Neuronal stem cell (in vitro differentiated cells): ENCODE data around the gene CISD3.

ENCODE experiments used
- DNase-seq: peaks from one replicate; pipeline ENCODE4 v3.0.0-alpha.2; 2013; ENCODE audit warnings: low spot score
- H2AFZ ChIP-seq: one replicate; pipeline ENCODE4 v1.6.1; 2013; ENCODE audit warnings: mild to moderate bottlenecking, low read length, inconsistent platforms
- H2AK5ac ChIP-seq: 2 replicates; pipeline ENCODE4 v1.6.1; 2013; ENCODE audit warnings: low read depth, mild to moderate bottlenecking, inconsistent platforms, low read length, moderate library complexity, mixed read lengths
- H2BK120ac ChIP-seq: 2 replicates; pipeline ENCODE4 v1.6.1; 2013; ENCODE audit warnings: low read depth, mild to moderate bottlenecking, inconsistent platforms, low read length, moderate library complexity, mixed read lengths
- H2BK12ac ChIP-seq: one replicate; pipeline ENCODE4 v1.6.1; 2013; ENCODE audit warnings: low read length, inconsistent platforms
- H2BK15ac ChIP-seq: 2 replicates; pipeline ENCODE4 v1.6.1; 2013; ENCODE audit warnings: mild to moderate bottlenecking, low read length, inconsistent platforms, mixed read lengths
- H2BK5ac ChIP-seq: one replicate; pipeline ENCODE4 v1.6.1; 2013; ENCODE audit warnings: inconsistent platforms, mild to moderate bottlenecking, low read length, moderate library complexity
- H3K14ac ChIP-seq: one replicate; pipeline ENCODE4 v1.6.1; 2013; ENCODE audit warnings: low read length, inconsistent platforms
- H3K18ac ChIP-seq: 2 replicates; pipeline ENCODE4 v1.6.1; 2013; ENCODE audit warnings: low read length, inconsistent platforms
- H3K23ac ChIP-seq: 2 replicates; pipeline ENCODE4 v1.6.1; 2013; ENCODE audit warnings: low read depth, mild to moderate bottlenecking, mixed read lengths, low read length, inconsistent platforms; ENCODE audit not compliant: poor library complexity
- H3K27ac ChIP-seq: replicated peaks from 3 replicates; pipeline ENCODE4 v1.5.1; 2013; ENCODE audit warnings: low read length, inconsistent platforms
- H3K27me3 ChIP-seq, 3 experiments: 2 replicates each; pipeline ENCODE4 v1.6.1; 2013; ENCODE audit warnings: low read length in 3 of 3, mild to moderate bottlenecking in 2 of 3, inconsistent platforms in 1 of 3, low read depth in 1 of 3, mixed read lengths in 1 of 3, moderate library complexity in 1 of 3; ENCODE audit not compliant: control insufficient read depth in 3 of 3, insufficient read depth in 3 of 3
- H3K36me3 ChIP-seq, 2 donors: replicated peaks in 1 of 2; 2 replicates each; pipeline ENCODE4 v1.6.1; 2013; ENCODE audit warnings: low read length in 2 of 2; ENCODE audit not compliant: control insufficient read depth in 2 of 2, insufficient read depth in 2 of 2
- H3K4ac ChIP-seq: 2 replicates; pipeline ENCODE4 v1.6.1; 2013; ENCODE audit warnings: inconsistent platforms, mild to moderate bottlenecking, low read length, moderate library complexity
- H3K4me1 ChIP-seq, 2 donors: 1 replicate in 1 of 2; 2 replicates in 1 of 2; pipeline ENCODE4 v1.6.1; 2013; ENCODE audit warnings: low read length in 2 of 2, low read depth in 1 of 2; ENCODE audit not compliant: control insufficient read depth in 2 of 2, insufficient read depth in 1 of 2
- H3K4me2 ChIP-seq: one replicate; pipeline ENCODE4 v1.6.1; 2013; ENCODE audit warnings: mild to moderate bottlenecking, low read length, inconsistent platforms; ENCODE audit not compliant: insufficient read depth, poor library complexity, severe bottlenecking
- H3K4me3 ChIP-seq, 2 donors: 2 replicates each; pipeline ENCODE4 v1.5.1; 2013; ENCODE audit warnings: low read length in 2 of 2, mild to moderate bottlenecking in 2 of 2, inconsistent platforms in 1 of 2, moderate library complexity in 1 of 2
- H3K79me1 ChIP-seq: one replicate; pipeline ENCODE4 v1.6.1; 2013; ENCODE audit warnings: low read depth, mild to moderate bottlenecking, inconsistent platforms, low read length, moderate library complexity
- H3K9ac ChIP-seq: one replicate; pipeline ENCODE4 v1.6.1; 2013; ENCODE audit warnings: mild to moderate bottlenecking, low read depth, low read length, inconsistent platforms; ENCODE audit not compliant: poor library complexity
- H3K9me3 ChIP-seq, 2 donors: replicated peaks in 1 of 2; 2 replicates each; pipeline versions ENCODE3 to v1.6.1; 2013; ENCODE audit warnings: low read length in 2 of 2, mild to moderate bottlenecking in 2 of 2, inconsistent platforms in 1 of 2, low read depth in 1 of 2, mixed read lengths in 1 of 2, moderate library complexity in 1 of 2; ENCODE audit not compliant: control insufficient read depth in 2 of 2, insufficient read depth in 1 of 2
- H4K8ac ChIP-seq: one replicate; pipeline ENCODE4 v1.6.1; 2013; ENCODE audit warnings: low read depth, mild to moderate bottlenecking, inconsistent platforms, low read length, moderate library complexity
- H4K91ac ChIP-seq: one replicate; pipeline ENCODE4 v1.6.1; 2013; ENCODE audit warnings: low read length, low read depth, mild to moderate bottlenecking, inconsistent platforms; ENCODE audit not compliant: poor library complexity
- whole genome bisulfite sequencing, 2 donors: extraction: QIAGEN DNeasy Blood & Tissue Kit; methylation state at CpG; one replicate each; pipeline ENCODE4 v1.1.7; 2013; ENCODE audit warnings: missing lambda C conversion rate in 2 of 2, mixed read lengths in 1 of 2; ENCODE audit not compliant: insufficient read length in 2 of 2, insufficient replicate concordance in 1 of 2; ENCODE audit errors: extremely low coverage in 2 of 2; 5-methylcytosine and 5-hydroxymethylcytosine counted together

Gene CISD3

GRCh38 chr17:38750312-38751121 is 20.4 kb downstream of the CISD3 start:
- no peaks in the 10 kb centered on the region for H3K27me3 ChIP-seq
- H3K23ac ChIP-seq, result no peak overlapping the region
- H3K4me2 ChIP-seq, result peak overlapping the region; percentile 90
- H3K14ac ChIP-seq, result peak overlapping the region; percentile 38
- H3K4ac ChIP-seq, result no peak overlapping the region
- peaks cover 4 to 17% of the 10 kb centered on the region in 2 donors for H3K36me3 ChIP-seq
- peak overlapping the region; percentile 95 for H2BK5ac ChIP-seq
- H2BK120ac ChIP-seq, result no peak overlapping the region
- peaks cover 20% of the 10 kb centered on the region for H3K79me1 ChIP-seq
- H3K18ac ChIP-seq, result peak overlapping the region; percentile 86
- H4K91ac ChIP-seq, result no peak overlapping the region
- no peak overlapping the region for H2BK12ac ChIP-seq
- H3K4me3 ChIP-seq, result peak overlapping the region; percentile 71 to 84
- no CpG with 5 or more reads among the region's 28 CpGs for WGBS, 2 donors
- H3K9me3 ChIP-seq, result no peaks in the 10 kb centered on the region
- H4K8ac ChIP-seq, result no peak overlapping the region
- peak overlapping the region; percentile 83 for H3K27ac ChIP-seq
- H2AFZ ChIP-seq, result peak overlapping the region; percentile 84
- peak overlapping the region; percentile 91 for H3K9ac ChIP-seq
- no peak overlapping the region for H2AK5ac ChIP-seq
- peak; percentile 43 for DNase-seq
- H3K4me1 ChIP-seq, result peaks cover 13 to 21% of the 10 kb centered on the region in 2 donors
- peak overlapping the region; percentile 64 for H2BK15ac ChIP-seq

- no peak overlapping the region for H2BK5ac ChIP-seq
- H3K9ac ChIP-seq, result no peak overlapping the region
- WGBS, 2 donors, result no CpG with 5 or more reads among the region's 10 CpGs
- peak; percentile 53 for DNase-seq
- H2AK5ac ChIP-seq, result no peak overlapping the region
- H3K18ac ChIP-seq, result no peak overlapping the region
- no peaks in the 10 kb centered on the region for H3K27me3 ChIP-seq
- no peak overlapping the region for H3K4ac ChIP-seq
- no peak overlapping the region for H2BK15ac ChIP-seq
- H3K9me3 ChIP-seq, result no peaks in the 10 kb centered on the region
- no peak overlapping the region for H2BK12ac ChIP-seq
- peak overlapping the region; percentile 84 for H2AFZ ChIP-seq
- H3K4me3 ChIP-seq, result peak overlapping the region; percentile 71 to 84
- H3K23ac ChIP-seq, result no peak overlapping the region
- H3K14ac ChIP-seq, result no peak overlapping the region
- H3K4me1 ChIP-seq, result peaks cover 7 to 15% of the 10 kb centered on the region in 2 donors
- no peak overlapping the region for H3K27ac ChIP-seq
- no peak overlapping the region for H4K8ac ChIP-seq
- H2BK120ac ChIP-seq, result no peak overlapping the region
- H4K91ac ChIP-seq, result no peak overlapping the region
- H3K79me1 ChIP-seq, result peaks cover 20% of the 10 kb centered on the region
- peaks cover 9 to 24% of the 10 kb centered on the region in 2 donors for H3K36me3 ChIP-seq
- peak overlapping the region; percentile 90 for H3K4me2 ChIP-seq
Observed at GRCh38 chr17:38751144-38751807, 21.1 kb downstream of the CISD3 start.

GRCh38 chr17:38751808-38752307 is 21.7 kb downstream of the CISD3 start:
- Histone ChIP-seq H3K4me1 (peaks cover under 1 to 9% of the 10 kb centered on the region in 2 donors), H4K8ac (no peak overlapping the region), H3K4me2 (peak overlapping the region; percentile 69), H3K27ac (peak overlapping the region; percentile 14), H4K91ac (no peak overlapping the region), H3K18ac (no peak overlapping the region), H2BK12ac (no peak overlapping the region), H3K23ac (no peak overlapping the region), H2BK5ac (no peak overlapping the region), H2BK120ac (no peak overlapping the region), H3K79me1 (peaks cover 15% of the 10 kb centered on the region), H3K14ac (no peak overlapping the region), H2BK15ac (no peak overlapping the region), H3K9me3 (no peaks in the 10 kb centered on the region), H3K4ac (no peak overlapping the region), H3K4me3 (peak overlapping the region; percentile 71 to 93), H3K36me3 (peaks cover 9 to 29% of the 10 kb centered on the region in 2 donors), H3K9ac (peak overlapping the region; percentile 71), H2AFZ (peak overlapping the region; percentile 87), H3K27me3 (no peaks in the 10 kb centered on the region), H2AK5ac (no peak overlapping the region)
- no CpG with 5 or more reads among the region's 44 CpGs for WGBS, 2 donors
- peak; percentile 92 for DNase-seq
